Activated CD8-positive, alpha-beta memory T cell treated with anti-CD3 and anti-CD28 coated beads for 24 hours (primary cell): ENCODE results near the gene THSD4.

Experiments used
- DNase-seq: peaks from one replicate; pipeline ENCODE4 v3.0.0-alpha.2; 2020

Gene THSD4

GRCh38 chr15:71440489-71441110 lies 325.3 kb downstream of the THSD4 start:
- DNase-seq: no peak

GRCh38 chr15:71443538-71443937 lies 328.3 kb downstream of the THSD4 start:
- DNase-seq: peak; percentile 60

GRCh38 chr15:71444032-71444810 lies 328.9 kb downstream of the THSD4 start:
- DNase-seq: no peak

- no peak for DNase-seq
Measured at GRCh38 chr15:71444866-71445590, 329.8 kb downstream of the THSD4 start.

GRCh38 chr15:71447328-71448250 lies 332.3 kb downstream of the THSD4 start:
- DNase-seq: no peak

GRCh38 chr15:71448688-71449114 lies 333.4 kb downstream of the THSD4 start:
- no peak for DNase-seq

GRCh38 chr15:71449363-71449762 lies 334.1 kb downstream of the THSD4 start:
- DNase-seq: no peak

GRCh38 chr15:71449956-71450355 lies 334.7 kb downstream of the THSD4 start:
- DNase-seq: no peak

GRCh38 chr15:71451130-71451529 lies 335.9 kb downstream of the THSD4 start:
- DNase-seq: no peak

- no peak for DNase-seq
Measured at GRCh38 chr15:71452893-71453292, 337.6 kb downstream of the THSD4 start.

DNA sequence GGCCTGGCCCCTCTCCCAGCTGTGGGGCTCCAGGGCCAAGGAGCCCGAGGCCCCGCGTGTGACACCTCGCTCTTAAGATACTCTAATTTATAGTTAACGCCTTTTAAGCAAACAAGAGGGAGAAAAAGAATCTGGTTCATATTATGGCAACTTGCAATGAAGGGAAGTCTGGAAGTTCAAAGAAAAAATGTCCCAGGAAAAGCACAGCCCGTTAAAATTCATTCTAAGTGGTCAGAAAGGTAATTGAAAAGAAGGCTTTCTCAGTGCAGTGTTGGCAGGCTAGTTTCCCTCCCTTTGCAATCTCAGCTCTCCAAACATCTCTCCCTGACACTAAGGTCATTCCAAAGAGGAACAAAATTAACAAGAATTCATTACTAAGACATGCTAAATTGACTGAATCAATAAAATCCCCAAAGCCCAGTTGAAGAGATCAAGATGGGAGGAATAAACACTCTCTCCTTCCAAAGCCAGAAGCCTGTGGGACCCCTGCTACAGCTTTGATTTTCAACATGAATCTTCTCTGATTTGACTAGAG lies 339.3 kb downstream of the THSD4 start:
- DNase-seq: no peak

- no peak for DNase-seq
Measured at GRCh38 chr15:71455107-71455506, 339.8 kb downstream of the THSD4 start.

DNA sequence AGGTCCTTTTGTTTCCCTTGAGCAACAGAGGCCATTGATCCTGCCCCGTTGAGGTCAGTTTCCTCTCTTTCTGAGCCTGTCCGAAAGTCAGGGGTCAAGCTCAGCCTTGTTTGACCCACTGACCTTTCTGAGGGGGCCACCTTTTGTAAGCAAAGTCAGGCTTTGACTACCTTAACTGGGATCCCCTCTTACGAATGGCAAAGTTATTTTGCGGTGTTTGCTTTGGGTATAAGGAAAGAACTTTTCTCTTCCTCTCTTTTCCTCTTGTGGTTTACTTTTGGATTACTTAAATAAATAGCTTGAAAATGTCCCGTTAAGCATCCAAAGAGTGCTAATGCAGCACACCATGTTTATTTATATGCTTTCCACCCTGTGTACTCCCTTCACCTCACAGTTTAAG lies 340.6 kb downstream of the THSD4 start:
- DNase-seq: no peak

DNA sequence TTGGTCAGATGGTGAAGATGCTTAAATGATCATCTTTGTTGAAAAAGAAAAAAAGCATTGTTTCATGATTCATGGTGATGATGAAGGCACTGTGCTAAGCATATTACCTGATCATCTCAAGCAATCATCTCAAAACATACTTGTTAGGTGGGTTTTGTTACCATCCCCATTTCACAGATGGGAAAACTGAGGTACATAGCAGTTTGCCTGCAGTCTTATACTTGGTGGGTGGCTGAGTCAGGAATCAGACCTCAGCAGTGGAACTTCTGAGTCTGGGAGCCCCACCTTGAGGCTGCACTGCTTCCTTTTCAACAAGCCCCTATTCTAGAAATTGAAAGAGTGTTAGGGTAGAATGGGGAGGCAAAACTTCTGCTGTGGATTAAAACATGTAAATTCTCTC lies 341.1 kb downstream of the THSD4 start:
- DNase-seq: no peak

GRCh38 chr15:71456811-71457210 lies 341.5 kb downstream of the THSD4 start:
- no peak for DNase-seq

- no peak for DNase-seq
Measured at GRCh38 chr15:71458089-71458660, 342.9 kb downstream of the THSD4 start.

- DNase-seq: no peak
Measured at GRCh38 chr15:71461748-71462147, 346.5 kb downstream of the THSD4 start.

DNA sequence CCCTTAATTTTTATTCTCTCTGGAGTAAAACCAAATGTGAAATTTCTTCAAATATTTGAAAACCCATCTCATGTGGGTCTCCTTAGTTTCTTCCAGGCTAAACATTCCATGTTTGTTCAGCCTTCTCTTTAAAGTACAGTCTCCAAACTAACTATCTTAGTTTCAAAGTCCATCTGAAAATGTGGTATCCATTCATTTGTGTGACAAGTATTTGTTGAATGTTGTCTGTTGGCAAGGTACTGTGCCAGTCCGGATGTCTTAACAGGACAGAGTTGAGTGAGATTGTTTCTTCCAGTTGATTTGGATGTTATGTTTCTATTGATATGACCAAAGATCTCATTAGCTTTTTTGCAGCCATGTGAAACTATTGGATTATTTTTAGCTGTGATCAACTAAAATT lies 347.4 kb downstream of the THSD4 start:
- DNase-seq: no peak

GRCh38 chr15:71463156-71463665 lies 347.9 kb downstream of the THSD4 start:
- DNase-seq: no peak

- DNase-seq: no peak
Measured at GRCh38 chr15:71465131-71465955, 350.1 kb downstream of the THSD4 start.

GRCh38 chr15:71468715-71469114 lies 353.4 kb downstream of the THSD4 start:
- no peak for DNase-seq
